K562 (cell line): ENCODE measurements around the gene MITD1. TPM values are rescaled to one million over a fixed set of nuclear protein-coding genes. Genes with fewer than 3 reads are reported as not detected.

Experiments used
- CEBPZ ChIP-seq: fragments of 150-350 bp; IDR thresholded peaks from 2 replicates; pipeline ENCODE4 v1.6.1; 2014; ENCODE audit warnings: low read depth, mild to moderate bottlenecking, low read length, borderline replicate concordance
- CREM ChIP-seq: IDR thresholded peaks from 2 replicates; pipeline ENCODE4 v1.6.1; 2014; ENCODE audit warnings: antibody characterized with exemption, low read depth
- FOXK2 ChIP-seq, 2 experiments: fragments of 450-650 bp; IDR thresholded peaks in 1 of 2; conservative IDR thresholded peaks in 1 of 2; 2 replicates each; pipeline ENCODE4 v1.6.1; 2016; ENCODE audit warnings: low read depth in 2 of 2, mild to moderate bottlenecking in 1 of 2
- HNRNPUL1 ChIP-seq: fragments of 200-400 bp; formaldehyde crosslinking; IDR thresholded peaks from 2 replicates; pipeline ENCODE4 v1.6.1; 2017; ENCODE audit warnings: low read length
- IFI16 ChIP-seq: fragments of 250-450 bp; sonication (Bioruptor Pico); IDR thresholded peaks from 2 replicates; pipeline ENCODE4 v2.1.2; 2022; ENCODE audit warnings: mild to moderate bottlenecking, inconsistent platforms
- MEIS2 ChIP-seq: fragments of 450-650 bp; IDR thresholded peaks from 2 replicates; pipeline ENCODE4 v1.6.1; 2014; ENCODE audit warnings: mild to moderate bottlenecking; ENCODE audit not compliant: partially characterized antibody
- MNT ChIP-seq, 2 experiments: fragments of 450-650 bp; conservative IDR thresholded peaks; 2 replicates each; pipeline ENCODE4 v1.6.1; 2017; ENCODE audit warnings: mild to moderate bottlenecking in 2 of 2, moderate library complexity in 2 of 2
- NRF1 ChIP-seq, 2 experiments: fragments of 450-650 bp; IDR thresholded peaks in 1 of 2; conservative IDR thresholded peaks in 1 of 2; 2 replicates each; pipeline ENCODE4 v1.6.1; 2014; ENCODE audit warnings: mild to moderate bottlenecking in 2 of 2
- SIN3A ChIP-seq, 2 experiments: fragments of 150-350 bp in 1 of 2; IDR thresholded peaks; 2 replicates each; pipeline ENCODE4 v1.6.1; 2011 to 2016; ENCODE audit warnings: borderline replicate concordance in 2 of 2, low read depth in 2 of 2, low read length in 2 of 2, mild to moderate bottlenecking in 2 of 2, moderate library complexity in 2 of 2; ENCODE audit not compliant: control insufficient read depth in 1 of 2
- THAP7 ChIP-seq: fragments of 250-450 bp; sonication (Bioruptor Pico); IDR thresholded peaks from 2 replicates; pipeline ENCODE4 v1.5.0; 2021
- UBTF ChIP-seq, 2 experiments: IDR thresholded peaks; 2 replicates each; pipeline ENCODE4 v1.6.1; 2012; ENCODE audit warnings: improper control_type of control experiment in 2 of 2, low read depth in 2 of 2, low read length in 2 of 2, borderline replicate concordance in 1 of 2
- ZFP91 ChIP-seq: sonication (generic); formaldehyde crosslinking; IDR thresholded peaks from 2 replicates; pipeline ENCODE4 v1.8.0; 2022; ENCODE audit warnings: mild to moderate bottlenecking, missing genetic modification reagents
- ZNF41 ChIP-seq: fragments of 250-450 bp; sonication (Bioruptor Pico); conservative IDR thresholded peaks from 2 replicates; pipeline ENCODE4 v1.4.0; 2020; ENCODE audit warnings: mild to moderate bottlenecking
- polyA plus RNA-seq, 8 experiments: library from polyadenylated mRNA; depleted of rRNA in 4 of 8; stranded (reverse) in 5 of 8; unstranded in 3 of 8; fragments of >200 nt; fragmentation: Nextera tagmentation in 2 of 8; fragmentation: Illumina TruSeq in 1 of 8; extraction: Ambion mirVana in 2 of 8; extraction: Trizol in 1 of 8; gene quantifications; 2 replicates each; pipeline versions ENCODE4 v1.2.1 to v1.2.3, GENCODE V29; 2011 to 2014; ENCODE audit warnings: inconsistent platforms in 1 of 8, missing spikeins in 1 of 8
- total RNA-seq, 7 experiments: library from RNA; depleted of rRNA in 6 of 7; stranded (reverse); fragments of >200 nt in 6 of 7; fragmentation: Illumina TruSeq in 2 of 7; extraction: Trizol in 2 of 7; gene quantifications; 2 replicates each; pipeline versions ENCODE4 v1.2.1 to v1.2.3, GENCODE V29; 2011 to 2021; ENCODE audit warnings: low replicate concordance in 1 of 7

Gene MITD1
- total and polyA plus RNA-seq, 9 of the 15 experiments (the other 6 are each of a cell fraction or from before 2014, with no cell fraction given), result 19.6 to 71.8 (median 43.2) TPM

- TF ChIP-seq ZFP91, result no peak
- TF ChIP-seq NRF1 (conservative IDR thresholded peaks at IDR 0.05 in 1 of 2, IDR thresholded peaks at IDR 0.05 in 1 of 2), result peak; percentile 96 to 97
- TF ChIP-seq MNT (conservative IDR thresholded peaks at IDR 0.05), result peak in 1 of 2 experiments; percentile 46; a peak in 2 of 4 replicates
- no peak for TF ChIP-seq FOXK2 (conservative IDR thresholded peaks at IDR 0.05 in 1 of 2, IDR thresholded peaks at IDR 0.05 in 1 of 2; ENCODE audit: low read depth in 2 of 2)
- TF ChIP-seq ZNF41 (CRISPR knock-in tag), result no peak
- TF ChIP-seq MEIS2, result peak; percentile 75
- 0 out of 2 replicates have a peak, but pooled peaks have one; percentile 18 for TF ChIP-seq CREM
- peak in 1 of 2 experiments; percentile 13; a peak in 1 of 4 replicates for TF ChIP-seq SIN3A (IDR thresholded peaks at IDR 0.05; ENCODE audit: borderline replicate concordance in 2 of 2, control insufficient read depth in 1 of 2, low read depth in 2 of 2, low read length in 2 of 2)
- TF ChIP-seq UBTF (IDR thresholded peaks at IDR 0.05; ENCODE audit: borderline replicate concordance in 1 of 2, low read depth in 2 of 2, low read length in 2 of 2), result peak in 1 of 2 experiments; percentile 73; a peak in 1 of 4 replicates
- TF ChIP-seq CEBPZ, result no peak
- no peak for TF ChIP-seq HNRNPUL1
- TF ChIP-seq IFI16 (CRISPR knock-in tag), result no peak
- TF ChIP-seq THAP7 (CRISPR knock-in tag), result no peak
These were observed 39.4 kb downstream of the MITD1 start, which contains the start of gene C2orf15 (continued) for GRCh38 chr2:99141110-99142108.
